Body of pancreas (tissue), 4 donors: ENCODE data around the gene TATDN3. TPM values are rescaled to one million over a fixed set of nuclear protein-coding genes. Genes with fewer than 3 reads are reported as not detected.

Source experiments
- ATAC-seq: fragments of 150-250 bp; one replicate; pipeline ENCODE4 v1.9.1; 2016
- DNase-seq, 4 donors: peaks; one replicate each; pipeline ENCODE4 v3.0.0-alpha.2; 2019
- H3K27ac ChIP-seq, 4 donors: fragments of 200-600 bp; sonication (generic); 1 replicate in 3 of 4; 2 replicates in 1 of 4; pipeline versions ENCODE4 v1.5.1 to v1.6.1; 2016 to 2019; ENCODE audit warnings: mild to moderate bottlenecking in 1 of 4, mixed read lengths in 1 of 4, moderate library complexity in 1 of 4
- H3K27me3 ChIP-seq, 2 donors: fragments of 200-600 bp; sonication (generic); one replicate each; pipeline ENCODE4 v1.6.0; 2016; ENCODE audit warnings: mild to moderate bottlenecking in 1 of 2
- H3K36me3 ChIP-seq, 2 donors: fragments of 200-600 bp; sonication (generic); replicated peaks in 1 of 2; 2 replicates each; pipeline ENCODE4 v1.5.1; 2016; ENCODE audit warnings: low read depth in 2 of 2; ENCODE audit not compliant: insufficient read depth in 1 of 2
- H3K4me1 ChIP-seq: fragments of 200-600 bp; sonication (generic); one replicate; pipeline ENCODE4 v1.6.0; 2016
- H3K4me3 ChIP-seq, 2 donors: fragments of 200-600 bp; sonication (generic); 1 replicate in 1 of 2; 2 replicates in 1 of 2; pipeline ENCODE4 v1.5.1; 2016 to 2019
- H3K9me3 ChIP-seq, 3 donors: fragments of 200-600 bp; sonication (generic); 1 replicate in 2 of 3; 2 replicates in 1 of 3; pipeline ENCODE4 v1.5.1; 2016
- POLR2A ChIP-seq, 3 donors: fragments of 450-650 bp; IDR thresholded peaks; one replicate each; pipeline ENCODE4 v1.6.1; 2016; ENCODE audit warnings: antibody characterized with exemption in 3 of 3, mild to moderate bottlenecking in 2 of 3
- WGBS, 2 donors: methylation state at CpG; one replicate each; pipeline ENCODE4 v1.1.5; 2017; 5-methylcytosine and 5-hydroxymethylcytosine counted together
- intact Hi-C: fragments of 100-400 bp; cut with DNase I; formaldehyde crosslinking; loops from one replicate; pipeline ENCODE4 v1.15.1; 2023
- total RNA-seq, 2 donors: library from RNA; depleted of rRNA; stranded (reverse); fragments of >200 nt; gene quantifications; one replicate each; pipeline ENCODE4 v1.1.0, GENCODE V29; 2016
- TF ChIP-seq, protein P1 (sequence below), 7 experiments: fragments of 450-650 bp in 4 of 7; fragments of 200-600 bp in 3 of 7; sonication (generic) in 3 of 7; IDR thresholded peaks; one replicate each; pipeline ENCODE4 v1.5.1; 2016 to 2019; ENCODE audit warnings: antibody characterized with exemption in 7 of 7

The TATDN3 gene
- total RNA-seq, 2 donors from 2014 or later: 6.3 to 10.6 TPM

DNA sequence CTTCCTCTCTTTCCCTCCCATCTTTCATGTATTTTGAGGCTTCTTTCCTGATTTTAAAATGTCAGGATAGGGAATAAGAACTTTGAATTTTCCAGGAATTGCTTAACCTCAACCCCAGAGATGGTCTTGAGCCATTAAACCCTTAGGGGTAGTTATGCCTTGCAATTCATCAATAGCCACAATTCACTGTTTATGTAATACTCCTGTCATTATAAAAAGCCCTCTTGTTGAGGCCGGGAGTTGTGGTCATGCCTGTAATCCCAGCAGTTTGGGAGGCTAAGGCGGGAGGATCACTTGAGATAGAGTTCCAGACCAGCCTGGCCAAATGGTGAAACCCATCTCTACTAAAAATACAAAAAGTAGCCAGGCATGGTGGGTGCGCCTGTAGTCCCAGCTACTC lies 31.3 kb downstream of the TATDN3 start:
- TF ChIP-seq, protein P1, sequence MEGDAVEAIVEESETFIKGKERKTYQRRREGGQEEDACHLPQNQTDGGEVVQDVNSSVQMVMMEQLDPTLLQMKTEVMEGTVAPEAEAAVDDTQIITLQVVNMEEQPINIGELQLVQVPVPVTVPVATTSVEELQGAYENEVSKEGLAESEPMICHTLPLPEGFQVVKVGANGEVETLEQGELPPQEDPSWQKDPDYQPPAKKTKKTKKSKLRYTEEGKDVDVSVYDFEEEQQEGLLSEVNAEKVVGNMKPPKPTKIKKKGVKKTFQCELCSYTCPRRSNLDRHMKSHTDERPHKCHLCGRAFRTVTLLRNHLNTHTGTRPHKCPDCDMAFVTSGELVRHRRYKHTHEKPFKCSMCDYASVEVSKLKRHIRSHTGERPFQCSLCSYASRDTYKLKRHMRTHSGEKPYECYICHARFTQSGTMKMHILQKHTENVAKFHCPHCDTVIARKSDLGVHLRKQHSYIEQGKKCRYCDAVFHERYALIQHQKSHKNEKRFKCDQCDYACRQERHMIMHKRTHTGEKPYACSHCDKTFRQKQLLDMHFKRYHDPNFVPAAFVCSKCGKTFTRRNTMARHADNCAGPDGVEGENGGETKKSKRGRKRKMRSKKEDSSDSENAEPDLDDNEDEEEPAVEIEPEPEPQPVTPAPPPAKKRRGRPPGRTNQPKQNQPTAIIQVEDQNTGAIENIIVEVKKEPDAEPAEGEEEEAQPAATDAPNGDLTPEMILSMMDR (IDR thresholded peaks at IDR 0.05): no peak
- TF ChIP-seq POLR2A (IDR thresholded peaks at IDR 0.05): no peak
- ATAC-seq (no peak), DNase-seq (no peak)
- no peaks in the 10 kb centered on the region for H3K27me3 ChIP-seq
- H3K9me3 ChIP-seq: peaks cover 0 to 11% (median 0%) of the 10 kb centered on the region in 3 donors
- intact Hi-C loops: no loop called here
- 91 to 94% methylated on average over 3 of the region's 3 CpGs for WGBS, 2 donors
- no peaks in the 10 kb centered on the region for H3K4me1 ChIP-seq
- H3K4me3 ChIP-seq: no peak overlapping the region
- H3K36me3 ChIP-seq: no peaks in the 10 kb centered on the region
- H3K27ac ChIP-seq: no peak overlapping the region

DNA sequence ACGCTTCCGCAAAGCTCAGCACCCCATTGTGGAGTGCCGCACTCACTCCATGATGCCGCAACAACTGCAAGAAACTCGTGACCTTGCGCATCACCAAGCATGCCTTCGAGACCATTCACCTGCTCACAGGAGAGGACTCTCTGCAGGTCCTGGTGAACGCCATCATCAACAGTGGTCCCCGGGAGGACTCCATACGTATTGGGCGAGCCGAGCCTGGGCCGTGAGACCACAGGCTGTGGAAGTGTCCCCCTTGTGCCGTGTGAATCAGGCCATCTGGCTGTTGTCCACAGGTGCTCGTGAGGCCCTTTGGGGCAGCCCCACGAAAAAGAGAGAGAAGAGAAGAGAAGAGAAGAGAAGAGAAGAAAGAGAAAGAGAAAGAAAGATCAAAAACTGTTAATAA lies 32.5 kb downstream of the TATDN3 start:
- H3K4me3 ChIP-seq: no peak overlapping the region
- DNase-seq (no peak), ATAC-seq (no peak)
- no peak overlapping the region for H3K27ac ChIP-seq
- no peaks in the 10 kb centered on the region for H3K27me3 ChIP-seq
- intact Hi-C loops: no loop called here
- H3K4me1 ChIP-seq: no peaks in the 10 kb centered on the region
- H3K9me3 ChIP-seq: peaks cover 0 to 11% (median 0%) of the 10 kb centered on the region in 3 donors
- TF ChIP-seq, protein P1 (IDR thresholded peaks at IDR 0.05): no peak
- no peaks in the 10 kb centered on the region for H3K36me3 ChIP-seq
- 91 to 93% methylated on average over 16 of the region's 16 CpGs for WGBS, 2 donors

DNA sequence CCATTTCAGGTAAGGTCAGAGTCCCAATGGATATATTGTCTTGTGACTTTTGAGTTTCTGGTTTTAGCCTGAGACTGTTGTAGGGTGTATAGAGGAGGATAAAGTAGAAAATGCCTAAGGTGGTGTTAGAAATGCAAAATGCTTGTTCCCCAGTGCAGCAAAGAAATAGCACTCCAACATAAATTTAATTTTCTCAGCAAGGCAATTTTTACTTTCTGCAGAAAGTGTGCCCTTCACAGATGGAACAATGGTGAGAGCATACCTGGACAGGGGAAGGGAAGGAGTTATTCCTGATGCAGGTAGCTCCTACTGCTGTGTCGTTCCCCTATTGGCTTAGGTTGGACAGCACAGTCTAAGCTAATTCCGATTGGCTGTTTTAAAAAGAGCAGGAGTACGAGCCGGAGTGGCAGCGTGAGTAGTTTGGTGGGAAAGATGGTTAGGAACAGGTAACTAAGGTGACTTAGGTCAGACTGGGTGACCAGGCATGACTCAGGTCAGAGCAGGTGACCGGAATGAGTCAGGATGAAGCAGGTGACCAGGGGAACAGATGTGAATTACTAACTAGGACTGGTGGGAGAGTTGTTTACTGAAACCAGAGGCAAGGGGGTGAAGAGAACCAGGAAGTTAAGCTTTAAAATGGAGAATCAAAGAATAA lies 34.2 kb downstream of the TATDN3 start:
- WGBS, 2 donors: 87 to 89% methylated on average over 6 of the region's 6 CpGs
- Histone ChIP-seq H3K9me3 (peaks cover 0 to 11% (median 0%) of the 10 kb centered on the region in 3 donors), H3K27ac (no peak overlapping the region), H3K27me3 (no peaks in the 10 kb centered on the region), H3K36me3 (no peaks in the 10 kb centered on the region), H3K4me3 (no peak overlapping the region), H3K4me1 (no peaks in the 10 kb centered on the region)
- TF ChIP-seq, protein P1 (IDR thresholded peaks at IDR 0.05): no peak
- no peak for TF ChIP-seq POLR2A (IDR thresholded peaks at IDR 0.05)
- intact Hi-C loops: no loop called here
- ATAC-seq: no peak
- DNase-seq: no peak

DNA sequence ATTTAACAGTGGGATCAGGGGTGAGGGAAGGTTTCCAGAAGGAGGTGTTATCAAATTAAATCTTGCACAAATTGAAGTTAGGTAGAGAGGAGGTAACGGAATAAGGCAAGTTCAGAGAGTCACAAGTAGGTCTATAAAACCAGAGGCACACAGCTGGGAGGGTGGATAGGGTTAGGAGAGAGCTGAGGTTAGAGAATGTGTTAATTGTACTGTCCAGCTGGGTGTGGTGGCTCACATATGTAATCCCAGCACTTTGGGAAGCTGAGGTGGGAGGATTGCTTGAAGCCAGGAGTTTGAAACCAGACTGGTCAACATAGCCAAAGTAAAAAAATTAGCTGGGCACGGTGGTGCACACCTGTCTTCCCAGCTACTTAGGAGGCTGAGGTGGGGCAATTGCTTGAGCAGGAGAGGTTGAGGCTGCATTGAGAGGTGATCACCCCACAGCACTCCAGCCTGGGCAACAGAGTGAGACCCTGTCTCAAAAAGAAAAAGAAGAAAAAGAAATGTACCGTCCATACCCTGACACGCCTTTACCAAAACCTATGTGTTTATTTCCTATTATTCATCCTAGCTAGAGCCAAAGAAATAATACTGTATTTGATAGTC lies 35.6 kb downstream of the TATDN3 start:
- Histone ChIP-seq H3K36me3 (no peaks in the 10 kb centered on the region), H3K4me1 (no peaks in the 10 kb centered on the region), H3K9me3 (peaks cover 0 to 11% (median 0%) of the 10 kb centered on the region in 3 donors), H3K4me3 (no peak overlapping the region), H3K27ac (no peak overlapping the region), H3K27me3 (no peaks in the 10 kb centered on the region)
- WGBS, 2 donors: 93 to 99% methylated on average over 4 of the region's 4 CpGs
- no peak for DNase-seq
- intact Hi-C loops: no loop called here
- TF ChIP-seq, protein P1 (IDR thresholded peaks at IDR 0.05): no peak
- TF ChIP-seq POLR2A (IDR thresholded peaks at IDR 0.05): no peak
- ATAC-seq: no peak
